Panc1 (cell line): ENCODE measurements around the gene HAUS5.

Source experiments
- REST ChIP-seq, 2 experiments: IDR thresholded peaks; 2 replicates each; pipeline ENCODE4 v1.6.1; 2011 to 2012; ENCODE audit warnings: low read depth in 2 of 2, control low read depth in 1 of 2, low read length in 1 of 2, mild to moderate bottlenecking in 1 of 2, moderate library complexity in 1 of 2; ENCODE audit not compliant: insufficient read depth in 1 of 2
- SIN3A ChIP-seq: IDR thresholded peaks from 2 replicates; pipeline ENCODE4 v1.6.1; 2012; ENCODE audit warnings: low read depth, mild to moderate bottlenecking, low read length, moderate library complexity, borderline replicate concordance; ENCODE audit not compliant: insufficient read depth
- TF ChIP-seq, protein P1 (sequence below): fragments of 450-650 bp; IDR thresholded peaks from 2 replicates; pipeline ENCODE4 v1.5.1; 2017; ENCODE audit warnings: mild to moderate bottlenecking

DNA sequence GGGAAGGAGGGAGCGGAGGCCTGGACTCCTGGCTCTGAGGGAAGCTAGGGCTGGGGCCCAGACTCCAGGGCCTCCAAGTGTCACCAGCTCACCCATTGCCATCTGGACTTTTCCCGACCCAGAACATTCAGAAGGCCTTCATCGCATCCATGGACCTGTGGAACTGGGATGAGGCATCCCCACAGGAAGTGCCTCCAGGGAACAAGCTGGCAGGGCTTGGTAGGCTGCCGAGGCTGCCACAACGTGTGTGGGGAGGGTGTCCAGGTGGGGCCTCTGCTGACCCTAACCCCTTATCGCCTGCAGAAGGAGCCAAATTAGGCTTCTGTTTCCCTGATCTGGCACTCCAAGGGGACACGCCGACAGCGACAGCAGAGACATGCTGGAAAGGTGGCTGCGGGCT, 29.8 kb downstream of the HAUS5 start:
- TF ChIP-seq SIN3A = no peak
- TF ChIP-seq, protein P1, sequence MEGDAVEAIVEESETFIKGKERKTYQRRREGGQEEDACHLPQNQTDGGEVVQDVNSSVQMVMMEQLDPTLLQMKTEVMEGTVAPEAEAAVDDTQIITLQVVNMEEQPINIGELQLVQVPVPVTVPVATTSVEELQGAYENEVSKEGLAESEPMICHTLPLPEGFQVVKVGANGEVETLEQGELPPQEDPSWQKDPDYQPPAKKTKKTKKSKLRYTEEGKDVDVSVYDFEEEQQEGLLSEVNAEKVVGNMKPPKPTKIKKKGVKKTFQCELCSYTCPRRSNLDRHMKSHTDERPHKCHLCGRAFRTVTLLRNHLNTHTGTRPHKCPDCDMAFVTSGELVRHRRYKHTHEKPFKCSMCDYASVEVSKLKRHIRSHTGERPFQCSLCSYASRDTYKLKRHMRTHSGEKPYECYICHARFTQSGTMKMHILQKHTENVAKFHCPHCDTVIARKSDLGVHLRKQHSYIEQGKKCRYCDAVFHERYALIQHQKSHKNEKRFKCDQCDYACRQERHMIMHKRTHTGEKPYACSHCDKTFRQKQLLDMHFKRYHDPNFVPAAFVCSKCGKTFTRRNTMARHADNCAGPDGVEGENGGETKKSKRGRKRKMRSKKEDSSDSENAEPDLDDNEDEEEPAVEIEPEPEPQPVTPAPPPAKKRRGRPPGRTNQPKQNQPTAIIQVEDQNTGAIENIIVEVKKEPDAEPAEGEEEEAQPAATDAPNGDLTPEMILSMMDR = no peak
- no peak for TF ChIP-seq REST (IDR thresholded peaks at IDR 0.05; ENCODE audit: insufficient read depth in 1 of 2, low read depth in 2 of 2, low read length in 1 of 2)
